ENCODE results near the gene PLCE1. TPM values are rescaled to one million over a fixed set of nuclear protein-coding genes. Genes with fewer than 3 reads are reported as not detected.

PLCE1 gene
- polyA plus RNA-seq, 1 experiment, result 3.3 TPM

DNA sequence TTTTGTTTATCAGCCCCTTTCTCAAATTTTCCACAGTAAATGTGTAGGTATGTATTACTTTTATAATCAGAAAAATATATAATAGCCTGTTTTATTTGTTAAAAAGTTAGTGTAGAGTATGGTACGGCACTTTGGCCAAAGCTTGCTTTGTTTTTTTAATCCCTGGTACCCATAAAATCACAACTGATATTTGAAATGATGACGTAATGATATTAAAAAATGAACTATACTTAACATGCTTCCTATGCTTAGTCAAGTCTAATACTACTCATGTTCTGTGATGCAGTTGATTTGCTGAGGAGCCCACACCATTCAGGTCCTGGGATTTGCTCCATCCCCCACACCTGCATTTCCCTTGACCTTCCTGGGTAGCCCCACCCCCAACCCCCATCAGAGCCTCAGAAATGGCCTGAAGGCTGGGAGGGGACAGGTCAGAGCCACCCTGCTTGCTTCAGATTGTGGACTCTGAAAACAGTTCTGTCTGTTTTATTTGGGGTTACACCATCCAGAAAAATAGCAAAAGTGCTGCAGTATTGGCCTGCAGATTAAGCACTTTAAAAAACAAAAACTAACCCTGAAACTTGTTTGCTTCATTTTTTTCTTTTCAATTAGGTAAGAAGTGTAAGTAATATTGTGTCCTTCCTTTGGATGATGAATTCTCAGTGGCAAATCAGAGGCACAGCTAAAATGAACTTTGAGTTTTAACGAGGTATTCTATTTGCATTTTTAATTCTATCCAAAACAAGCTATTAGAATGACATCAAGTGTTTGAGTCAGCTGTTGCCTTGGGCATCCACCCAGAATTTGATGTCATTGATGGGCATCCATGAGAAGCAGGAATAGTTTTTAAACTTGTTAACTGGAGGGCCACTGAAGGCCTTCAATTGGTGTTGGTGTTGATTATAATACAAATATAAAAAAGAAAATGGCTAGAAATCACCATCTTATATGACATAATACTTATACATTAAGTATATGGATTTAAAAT lies 23.3 kb downstream of the PLCE1 start:
- no peak overlapping the region for H3K4me3 ChIP-seq (ENCODE audit: low read depth, low read length)
- TF ChIP-seq, protein P1, sequence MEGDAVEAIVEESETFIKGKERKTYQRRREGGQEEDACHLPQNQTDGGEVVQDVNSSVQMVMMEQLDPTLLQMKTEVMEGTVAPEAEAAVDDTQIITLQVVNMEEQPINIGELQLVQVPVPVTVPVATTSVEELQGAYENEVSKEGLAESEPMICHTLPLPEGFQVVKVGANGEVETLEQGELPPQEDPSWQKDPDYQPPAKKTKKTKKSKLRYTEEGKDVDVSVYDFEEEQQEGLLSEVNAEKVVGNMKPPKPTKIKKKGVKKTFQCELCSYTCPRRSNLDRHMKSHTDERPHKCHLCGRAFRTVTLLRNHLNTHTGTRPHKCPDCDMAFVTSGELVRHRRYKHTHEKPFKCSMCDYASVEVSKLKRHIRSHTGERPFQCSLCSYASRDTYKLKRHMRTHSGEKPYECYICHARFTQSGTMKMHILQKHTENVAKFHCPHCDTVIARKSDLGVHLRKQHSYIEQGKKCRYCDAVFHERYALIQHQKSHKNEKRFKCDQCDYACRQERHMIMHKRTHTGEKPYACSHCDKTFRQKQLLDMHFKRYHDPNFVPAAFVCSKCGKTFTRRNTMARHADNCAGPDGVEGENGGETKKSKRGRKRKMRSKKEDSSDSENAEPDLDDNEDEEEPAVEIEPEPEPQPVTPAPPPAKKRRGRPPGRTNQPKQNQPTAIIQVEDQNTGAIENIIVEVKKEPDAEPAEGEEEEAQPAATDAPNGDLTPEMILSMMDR (IDR thresholded peaks at IDR 0.05; ENCODE audit: insufficient read depth, low read depth, low read length), result no peak
- CTCF ChIA-PET, result interaction anchor here (1.2 kb wide), 1 partner anchor 13 kb away, joined by 3 read pairs; no protein-coding TSS in a partner anchor
- H3K27me3 ChIP-seq (ENCODE audit: control insufficient read depth, insufficient read depth, low read length), result no peaks in the 10 kb centered on the region
- DNase-seq (ENCODE audit: low read depth), result no peak
- POLR2A ChIA-PET, result interaction anchor here (0.6 kb wide), 1 partner anchor 1422 kb away, joined by 4 read pairs; no protein-coding TSS in a partner anchor
- no peaks in the 10 kb centered on the region for H3K36me3 ChIP-seq (ENCODE audit: control insufficient read depth, insufficient read depth, low read length)

DNA sequence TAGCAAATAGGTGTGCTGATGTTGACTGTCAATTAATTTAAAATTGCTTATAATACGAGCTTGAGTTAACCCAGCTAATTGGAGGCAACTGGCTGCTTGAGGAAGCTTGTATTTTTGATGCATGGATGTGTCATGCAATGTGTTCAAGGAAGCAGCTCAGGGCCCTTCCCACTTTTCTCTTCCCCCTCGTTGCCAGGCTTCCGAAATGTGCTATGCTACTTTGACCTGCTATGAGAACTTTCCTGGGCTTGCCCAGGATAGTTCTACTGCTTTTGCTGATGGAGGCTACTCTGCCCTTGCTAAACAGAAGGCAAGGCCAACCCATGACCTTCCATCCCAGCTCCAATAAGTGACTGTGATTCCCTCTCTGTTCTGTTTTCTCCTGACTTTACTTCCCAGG lies 24.4 kb downstream of the PLCE1 start:
- H3K4me3 ChIP-seq (ENCODE audit: low read depth, low read length), result no peak overlapping the region
- POLR2A ChIA-PET, result no interaction called here
- CTCF ChIA-PET, result interaction anchor here (0.6 to 1.2 kb wide), 4 partner anchors 12 to 219 kb away, joined by 3 read pairs; no protein-coding TSS in a partner anchor
- H3K36me3 ChIP-seq (ENCODE audit: control insufficient read depth, insufficient read depth, low read length), result no peaks in the 10 kb centered on the region
- TF ChIP-seq, protein P1 (IDR thresholded peaks at IDR 0.05; ENCODE audit: insufficient read depth, low read depth, low read length), result no peak
- no peak for DNase-seq (ENCODE audit: low read depth)
- H3K27me3 ChIP-seq (ENCODE audit: control insufficient read depth, insufficient read depth, low read length), result no peaks in the 10 kb centered on the region

DNA sequence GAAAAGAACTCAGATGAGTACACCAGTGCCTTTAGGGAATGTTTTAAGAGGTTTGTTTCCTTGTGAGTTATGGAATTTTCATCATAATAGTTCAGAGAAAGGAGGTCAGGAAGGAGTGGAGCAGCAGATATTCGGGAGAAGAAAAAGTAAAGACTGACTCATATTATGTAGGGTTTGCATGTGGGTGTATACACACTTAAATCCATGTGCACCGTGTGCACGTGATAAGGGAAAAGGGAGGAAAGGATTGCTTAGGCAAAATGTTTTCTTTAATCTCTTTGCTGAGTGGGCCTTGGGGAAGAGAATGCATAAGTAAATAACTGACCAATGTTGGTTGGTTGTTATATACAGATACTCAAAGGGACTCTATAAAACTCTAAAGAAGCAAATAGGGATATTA lies 30.2 kb downstream of the PLCE1 start:
- no peaks in the 10 kb centered on the region for H3K36me3 ChIP-seq (ENCODE audit: control insufficient read depth, insufficient read depth, low read length)
- no peak for DNase-seq (ENCODE audit: low read depth)
- TF ChIP-seq, protein P1 (IDR thresholded peaks at IDR 0.05; ENCODE audit: insufficient read depth, low read depth, low read length), result no peak
- no peak overlapping the region for H3K4me3 ChIP-seq (ENCODE audit: low read depth, low read length)
- no peaks in the 10 kb centered on the region for H3K27me3 ChIP-seq (ENCODE audit: control insufficient read depth, insufficient read depth, low read length)
- ChIA-PET CTCF (no interaction called here), POLR2A (no interaction called here)

DNA sequence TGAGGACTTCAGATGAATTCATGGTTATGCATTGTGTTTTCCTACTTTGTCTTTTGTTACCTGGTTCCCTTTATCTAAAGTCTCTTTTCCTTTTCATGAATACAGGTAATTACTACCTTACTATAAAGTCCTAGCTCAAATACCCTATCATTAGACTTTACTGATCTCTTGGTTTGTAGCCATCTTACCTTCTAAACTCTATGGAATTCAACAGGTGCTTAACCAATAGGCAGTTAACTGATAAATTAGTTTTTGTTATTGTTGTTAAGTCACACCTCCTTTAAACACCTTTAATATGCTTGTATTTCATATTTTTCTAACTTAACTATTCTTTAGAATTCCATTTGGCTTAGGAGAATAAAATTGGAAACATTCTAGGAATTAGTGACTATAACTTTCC lies 30.7 kb downstream of the PLCE1 start:
- ChIA-PET POLR2A (no interaction called here), CTCF (no interaction called here)
- H3K27me3 ChIP-seq (ENCODE audit: control insufficient read depth, insufficient read depth, low read length), result no peaks in the 10 kb centered on the region
- no peak overlapping the region for H3K4me3 ChIP-seq (ENCODE audit: low read depth, low read length)
- TF ChIP-seq, protein P1 (IDR thresholded peaks at IDR 0.05; ENCODE audit: insufficient read depth, low read depth, low read length), result no peak
- no peaks in the 10 kb centered on the region for H3K36me3 ChIP-seq (ENCODE audit: control insufficient read depth, insufficient read depth, low read length)
- no peak for DNase-seq (ENCODE audit: low read depth)

DNA sequence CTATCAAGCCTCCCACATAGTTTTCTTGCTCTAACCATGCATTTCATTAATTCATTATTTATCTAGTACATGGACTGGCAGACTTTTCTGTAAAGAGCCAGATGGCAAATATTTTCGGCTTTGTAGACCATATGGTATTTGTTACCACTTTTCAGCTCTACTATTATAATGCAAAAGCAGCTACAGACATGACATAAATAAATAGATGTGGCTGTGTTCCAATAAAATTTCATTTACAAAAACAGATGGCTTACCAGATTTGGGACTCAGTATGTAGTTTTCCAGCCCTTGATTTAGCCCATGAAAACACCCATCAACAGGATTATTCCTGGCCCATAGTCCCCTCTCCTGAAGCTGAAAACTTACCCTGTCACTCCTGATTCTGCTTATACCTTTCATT lies 32.1 kb downstream of the PLCE1 start:
- ChIA-PET CTCF (interaction anchor here (1.0 to 2.2 kb wide), 3 partner anchors 11 to 19 kb away, joined by 3 to 6 read pairs (median 3); no protein-coding TSS in a partner anchor), POLR2A (no interaction called here)
- no peaks in the 10 kb centered on the region for H3K27me3 ChIP-seq (ENCODE audit: control insufficient read depth, insufficient read depth, low read length)
- TF ChIP-seq, protein P1 (IDR thresholded peaks at IDR 0.05; ENCODE audit: insufficient read depth, low read depth, low read length), result no peak
- no peaks in the 10 kb centered on the region for H3K36me3 ChIP-seq (ENCODE audit: control insufficient read depth, insufficient read depth, low read length)
- no peak overlapping the region for H3K4me3 ChIP-seq (ENCODE audit: low read depth, low read length)
- DNase-seq (ENCODE audit: low read depth), result no peak
